Measurements from ENCODE around the gene CEP20.
"Not testable (repeated sequence)": the region's sequence is repeated elsewhere in the genome, so short reads cannot be mapped to it uniquely, and the experiment has no call there.

Gene CEP20

GRCh38 chr16:15856901-15857698 lies 31.3 kb downstream of the CEP20 start, which contains the start of gene MYH11:
Gene MYH11, minus strand, starts transcription at chr16:15857028. Its CDS starts 18,776 bp downstream, at chr16:15838252.
- DNase-seq: no peak

DNA sequence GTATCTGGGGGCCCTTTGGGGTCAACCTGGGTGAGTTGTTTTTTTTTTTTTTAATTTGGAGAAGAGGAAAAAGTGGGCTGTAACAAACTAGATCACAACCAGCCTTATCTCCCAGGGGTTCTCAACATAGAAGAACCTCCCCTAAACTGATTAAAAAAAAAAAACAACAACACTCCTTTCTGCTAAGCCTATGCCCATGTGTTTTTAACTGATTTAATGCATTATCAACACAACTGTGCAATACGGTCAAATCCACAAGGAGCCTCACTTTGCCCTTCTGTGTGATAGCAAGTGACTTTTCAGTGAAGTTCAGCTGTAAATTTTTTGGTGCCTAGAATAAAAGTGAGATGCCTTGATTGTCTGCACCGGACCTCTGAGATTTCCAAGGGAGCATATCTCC lies 32.2 kb downstream of the CEP20 start:
- no peak for DNase-seq

GRCh38 chr16:15855704-15856003 lies 32.7 kb downstream of the CEP20 start:
- DNase-seq: no peak

DNA sequence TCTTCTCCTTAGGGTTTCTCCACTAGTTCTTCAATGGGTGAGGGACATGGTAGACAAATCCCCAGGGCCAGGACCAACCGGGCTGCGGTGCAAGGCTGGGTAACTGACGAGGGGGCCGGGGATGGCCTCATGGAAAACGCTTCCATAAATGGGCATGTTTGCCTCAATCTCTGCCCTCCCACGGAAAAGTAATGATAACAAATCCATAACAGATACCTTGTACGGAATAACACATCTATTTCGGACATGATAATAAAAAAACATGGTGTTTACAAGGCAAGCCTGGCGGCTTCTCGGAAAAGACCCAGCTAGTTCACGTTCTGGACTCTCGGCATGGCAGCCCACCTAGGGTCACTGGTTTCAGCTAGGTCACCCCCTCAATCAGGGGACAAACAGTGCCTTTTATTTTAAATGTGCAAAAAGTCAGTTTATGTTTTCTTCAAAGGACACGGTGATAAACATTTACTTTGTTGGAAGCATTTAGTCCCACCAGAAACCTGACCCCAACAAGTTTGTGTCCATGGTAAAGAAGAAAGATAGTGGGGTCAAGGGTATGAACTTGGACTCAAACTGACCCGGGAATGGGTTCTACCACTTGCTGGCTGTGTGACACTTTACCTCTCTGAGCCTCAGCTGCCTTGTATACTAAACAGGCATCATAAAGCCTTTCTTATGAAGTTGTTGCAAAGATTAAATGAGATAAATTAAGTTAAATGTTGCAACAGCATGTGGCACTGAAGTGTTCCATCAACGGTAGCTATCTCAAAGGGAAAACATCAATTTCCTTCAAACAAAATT lies 33.3 kb downstream of the CEP20 start:
- DNase-seq: no peak

DNA sequence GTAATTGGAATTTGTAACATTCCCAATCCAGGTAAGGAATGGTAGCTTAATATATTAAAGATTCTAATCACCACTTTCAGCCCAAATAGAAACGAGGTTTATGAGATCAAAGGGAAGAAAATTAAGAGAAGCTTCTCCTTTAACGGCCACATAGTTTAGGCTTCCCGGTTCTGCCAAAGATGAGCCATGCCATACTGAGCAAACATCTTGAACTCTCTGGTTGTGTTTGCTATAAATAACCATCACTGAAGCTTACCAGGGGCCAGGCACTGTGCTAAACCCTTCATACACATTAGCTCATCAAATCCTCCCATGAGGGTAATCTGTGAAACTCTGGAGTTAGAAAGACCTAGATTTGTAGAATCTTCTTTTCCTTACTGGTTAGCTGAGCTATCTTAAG lies 34.3 kb downstream of the CEP20 start:
- no peak for DNase-seq

- no peak for DNase-seq
These were observed 35.4 kb downstream of the CEP20 start for GRCh38 chr16:15853021-15853420.

DNA sequence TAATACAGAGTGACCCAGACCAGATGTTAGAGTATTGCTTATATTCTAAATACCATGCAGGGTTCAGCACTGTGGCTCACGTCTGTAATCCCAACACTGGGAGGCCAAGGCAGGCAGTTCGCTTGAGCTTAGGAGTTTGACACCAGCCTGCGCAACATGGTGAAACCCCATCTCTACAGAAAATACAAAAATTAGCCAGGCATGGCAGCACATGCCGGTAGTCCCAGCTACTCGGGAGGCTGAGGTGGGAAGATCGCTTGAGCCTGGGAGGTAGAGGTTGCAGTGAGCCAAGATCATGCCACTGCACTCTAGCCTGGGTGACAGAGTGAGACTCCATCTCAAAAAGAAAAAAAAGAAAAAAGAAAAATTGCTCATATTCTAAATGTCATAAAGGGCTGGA lies 37.8 kb downstream of the CEP20 start:
- not testable (repeated sequence) for DNase-seq

GRCh38 chr16:15849209-15849981 lies 39.0 kb downstream of the CEP20 start:
- no peak for DNase-seq

GRCh38 chr16:15847611-15848175 lies 40.7 kb downstream of the CEP20 start:
- DNase-seq: no peak

DNA sequence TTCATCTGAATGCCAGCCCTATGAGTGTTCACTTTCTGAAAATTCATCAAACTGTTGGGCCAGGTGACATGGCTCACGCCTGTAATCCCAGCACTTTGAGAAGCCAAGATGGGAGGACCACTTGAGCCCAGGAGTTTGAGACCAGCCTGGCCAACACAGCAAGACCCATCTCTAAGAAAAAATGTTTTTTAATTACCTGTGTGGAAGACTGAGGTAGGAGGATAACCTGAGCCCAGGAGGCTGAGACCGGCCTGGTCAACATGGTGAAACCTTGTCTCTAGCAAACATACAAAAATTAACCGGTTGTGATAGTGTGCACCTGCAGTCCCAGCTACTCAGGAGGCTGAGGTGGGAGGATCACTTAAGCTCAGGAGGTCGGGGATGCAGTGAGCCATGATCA lies 41.9 kb downstream of the CEP20 start:
- no peak for DNase-seq

DNA sequence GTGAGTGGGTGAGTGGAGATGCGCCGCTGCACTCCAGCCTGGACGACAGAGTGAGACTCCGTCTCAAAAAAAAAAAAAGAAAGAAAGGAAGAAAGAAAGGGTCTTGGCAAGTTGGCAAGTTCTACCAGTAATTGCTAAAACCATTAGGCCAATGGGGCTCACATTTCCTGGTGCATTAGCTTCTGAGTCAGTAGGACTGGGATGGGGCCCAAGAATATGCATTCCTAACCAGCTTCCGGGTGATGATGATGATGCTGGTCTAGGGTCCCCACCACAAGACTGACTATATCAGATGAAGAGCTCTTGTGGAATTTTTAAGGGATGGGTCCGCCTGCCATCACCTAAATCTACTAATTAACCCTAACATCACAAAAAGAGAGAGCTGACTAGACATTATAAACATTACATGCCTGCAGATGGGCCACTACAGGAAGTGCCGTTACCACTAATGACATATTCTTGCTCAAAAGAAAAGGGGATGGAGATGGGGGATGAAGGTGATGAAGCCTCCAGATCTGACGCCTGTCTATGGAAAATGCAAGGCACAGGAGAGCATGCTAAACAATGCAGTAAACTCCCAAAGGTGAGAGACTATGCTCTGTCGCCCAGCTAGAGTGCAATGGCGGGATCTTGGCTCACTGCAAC lies 44.6 kb downstream of the CEP20 start:
- DNase-seq: no peak

DNA sequence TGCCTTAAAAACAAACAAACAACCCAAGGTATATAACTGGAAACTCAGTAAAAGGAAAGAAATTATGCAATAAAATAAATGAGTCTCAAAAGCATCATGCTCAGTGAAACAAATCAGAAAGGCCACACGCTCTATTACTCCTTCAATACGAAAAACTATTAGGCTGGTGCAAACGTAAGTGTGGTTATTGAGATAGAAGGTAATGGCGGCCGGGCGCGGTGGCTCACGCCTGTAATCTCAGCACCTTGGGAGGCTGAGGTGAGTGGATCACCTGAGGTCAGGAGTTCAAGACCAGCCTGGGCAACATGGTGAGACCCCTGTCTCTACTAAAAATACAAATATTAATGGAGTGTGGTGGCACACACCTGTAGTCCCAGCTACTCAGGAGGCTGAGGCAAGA lies 49.2 kb downstream of the CEP20 start:
- not testable (repeated sequence) for DNase-seq

GRCh38 chr16:15837761-15838160 lies 50.6 kb downstream of the CEP20 start:
- no peak for DNase-seq

GRCh38 chr16:15836965-15837611 lies 51.3 kb downstream of the CEP20 start:
- DNase-seq: no peak

DNA sequence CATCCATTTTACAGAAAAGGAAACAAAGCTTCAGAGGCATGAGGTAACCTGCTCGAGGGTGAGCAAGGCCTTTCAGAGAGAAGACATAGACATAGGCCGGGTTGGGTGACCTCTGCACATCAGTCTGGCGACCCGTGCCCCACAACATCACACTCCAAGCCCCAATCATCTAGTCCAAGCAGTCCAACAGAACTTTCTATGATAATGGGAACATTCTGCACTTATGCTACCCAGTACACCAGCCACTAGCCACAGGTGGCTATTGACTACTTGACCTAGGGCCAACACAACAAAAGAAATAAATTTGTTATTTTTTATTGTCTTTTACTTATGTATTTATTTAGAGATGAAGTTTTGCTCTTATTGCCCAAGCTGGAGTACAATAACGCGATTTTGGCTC lies 52.3 kb downstream of the CEP20 start:
- no peak for DNase-seq

DNA sequence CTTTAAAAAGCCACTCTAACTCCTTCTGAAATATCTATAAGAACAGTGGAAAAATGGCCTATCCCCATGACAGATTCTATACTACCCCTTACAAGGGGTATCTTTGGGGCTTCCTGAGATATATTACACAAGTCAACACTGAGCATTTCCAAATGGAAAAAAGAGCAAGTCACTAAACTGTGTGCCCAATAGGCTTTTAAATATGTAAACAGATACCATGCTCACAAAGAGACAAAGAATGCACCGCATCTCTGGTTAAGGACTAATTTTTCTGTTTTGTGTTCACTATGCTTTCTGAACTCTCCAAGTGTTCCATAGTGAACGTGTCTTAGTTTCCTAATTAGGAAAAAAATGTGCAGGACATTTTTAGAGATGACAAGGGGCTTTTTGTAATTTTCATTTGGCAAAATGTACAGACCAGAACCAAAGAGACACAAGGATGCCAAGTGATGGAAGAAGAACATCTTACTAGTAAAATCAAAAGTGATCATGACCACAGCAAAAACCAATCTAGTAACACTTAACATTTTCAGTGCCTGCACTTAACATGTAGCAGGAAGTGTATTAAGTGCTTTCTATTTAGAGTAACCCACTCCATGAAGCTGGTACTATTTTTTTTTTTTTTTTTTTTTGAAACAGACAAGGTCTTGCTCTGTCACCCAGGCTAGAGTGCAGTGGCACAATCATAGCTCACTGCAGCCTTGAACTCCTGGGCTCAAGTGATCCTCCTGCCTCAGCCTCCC lies 53.1 kb downstream of the CEP20 start:
- no peak for DNase-seq

DNA sequence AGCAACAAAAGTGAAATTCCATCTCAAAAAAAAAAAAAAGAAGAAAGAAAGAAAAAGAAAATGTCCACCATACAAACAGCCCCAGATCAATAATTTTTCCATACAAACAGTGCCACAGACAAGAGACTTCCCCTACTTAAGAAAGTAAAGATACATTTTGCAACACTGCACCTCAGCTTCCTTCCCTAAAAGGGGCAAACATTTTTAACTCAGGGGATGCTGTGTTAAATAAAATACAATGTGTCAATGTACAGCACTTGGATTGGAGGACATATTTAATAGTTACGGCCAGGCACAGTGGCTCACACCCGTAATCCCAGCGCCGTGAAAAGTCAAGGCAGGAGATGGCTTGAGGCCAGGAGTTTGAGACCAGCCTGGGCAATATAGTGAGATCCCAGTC lies 53.9 kb downstream of the CEP20 start:
- DNase-seq: no peak

GRCh38 chr16:15833541-15833940 lies 54.9 kb downstream of the CEP20 start:
- no peak for DNase-seq

DNA sequence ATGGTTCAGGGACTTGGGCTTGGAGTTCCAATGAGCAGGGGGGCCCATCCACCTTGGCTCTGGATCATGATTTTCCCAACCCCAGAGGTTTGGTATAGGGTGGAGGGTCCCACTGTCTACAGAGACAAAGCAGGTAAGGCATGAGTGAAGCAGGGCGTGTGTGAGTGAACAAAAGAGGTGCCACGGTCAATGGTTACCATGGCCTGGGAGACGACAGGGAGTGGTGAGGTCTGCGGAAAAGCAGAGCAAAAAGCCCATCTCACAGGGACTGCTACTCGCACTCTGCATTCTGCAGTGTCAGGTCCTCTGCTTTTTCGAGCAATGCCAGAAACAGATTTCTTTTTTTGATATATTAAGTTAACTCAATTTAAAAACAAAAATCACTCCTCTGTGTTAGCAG lies 56.2 kb downstream of the CEP20 start:
- no peak for DNase-seq

DNA sequence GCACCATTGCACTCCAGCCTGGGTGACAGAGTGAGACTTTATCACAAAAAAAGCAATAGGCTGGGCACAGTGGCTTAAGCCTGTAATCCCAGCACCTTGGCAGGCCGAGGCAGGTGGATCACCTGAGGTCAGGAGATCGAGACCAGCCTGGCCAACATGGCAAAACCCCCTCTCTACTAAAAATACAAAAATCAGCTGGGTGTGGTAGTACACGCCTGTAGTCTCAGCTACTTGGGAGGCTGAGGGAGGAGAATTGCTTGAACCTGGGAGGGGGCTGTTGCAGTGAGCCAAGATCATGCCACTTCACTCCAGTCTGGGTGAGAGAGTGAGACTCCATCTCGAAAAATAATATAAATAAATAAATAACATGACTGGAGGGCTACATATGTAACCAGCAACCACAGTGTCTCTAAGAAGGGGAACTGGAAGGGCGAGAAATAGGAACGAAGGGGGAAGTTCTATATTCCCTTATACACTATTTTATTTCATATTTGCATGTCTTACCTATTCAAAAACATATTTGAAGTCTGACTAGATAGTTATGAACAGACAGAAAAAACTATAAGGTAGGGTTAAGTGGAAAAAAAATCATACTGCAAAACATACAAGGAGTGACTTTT lies 57.5 kb downstream of the CEP20 start:
- DNase-seq: no peak

GRCh38 chr16:15829460-15829859 lies 58.9 kb downstream of the CEP20 start:
- DNase-seq: no peak
